NCI-H226 (cell line): ENCODE results near the gene FCN1.
"Not testable (repeated sequence)": the region's sequence is repeated elsewhere in the genome, so short reads cannot be mapped to it uniquely, and the experiment has no call there.

ENCODE experiments used
- DNase-seq: peaks from one replicate; pipeline ENCODE4 v3.0.0-alpha.2; 2015

Gene FCN1

GRCh38 chr9:134917431-134918373, at the start of gene FCN1:
Gene FCN1 (minus strand): TSS chr9:134917912. CDS start chr9:134917871, 41 bp downstream.
- DNase-seq, result no peak

GRCh38 chr9:134966697-134967546, 49.2 kb upstream of the FCN1 start:
- DNase-seq, result no peak

GRCh38 chr9:134966270-134966669, 48.6 kb upstream of the FCN1 start:
- no peak for DNase-seq

GRCh38 chr9:134965851-134966250, 48.1 kb upstream of the FCN1 start:
- DNase-seq, result no peak

- DNase-seq, result no peak
Measured at GRCh38 chr9:134965411-134965810, 47.7 kb upstream of the FCN1 start.

GRCh38 chr9:134964271-134965055, 46.8 kb upstream of the FCN1 start:
- DNase-seq, result no peak

GRCh38 chr9:134963546-134963945, 45.8 kb upstream of the FCN1 start:
- no peak for DNase-seq

GRCh38 chr9:134962973-134963364, 45.3 kb upstream of the FCN1 start:
- DNase-seq, result no peak

GRCh38 chr9:134962065-134962972, 44.6 kb upstream of the FCN1 start:
- no peak for DNase-seq

- DNase-seq, result no peak
Measured at GRCh38 chr9:134961331-134962064, 43.8 kb upstream of the FCN1 start.

GRCh38 chr9:134960701-134961181, 43.0 kb upstream of the FCN1 start:
- DNase-seq, result no peak

GRCh38 chr9:134959971-134960310, 42.2 kb upstream of the FCN1 start:
- DNase-seq, result no peak

- no peak for DNase-seq
Measured at GRCh38 chr9:134959126-134959970, 41.6 kb upstream of the FCN1 start.

GRCh38 chr9:134957945-134958227, 40.2 kb upstream of the FCN1 start:
- DNase-seq, result no peak

GRCh38 chr9:134957165-134957944, 39.6 kb upstream of the FCN1 start:
- no peak for DNase-seq

GRCh38 chr9:134956387-134956786, 38.7 kb upstream of the FCN1 start:
- not testable (repeated sequence) for DNase-seq

GRCh38 chr9:134955801-134956200, 38.1 kb upstream of the FCN1 start:
- DNase-seq, result no peak

- DNase-seq, result no peak
Measured at GRCh38 chr9:134955156-134955555, 37.4 kb upstream of the FCN1 start.

GRCh38 chr9:134951994-134952393, 34.3 kb upstream of the FCN1 start:
- no peak for DNase-seq
